ENCODE results near the gene ENC1. TPM values are rescaled to one million over a fixed set of nuclear protein-coding genes. Genes with fewer than 3 reads are reported as not detected.

The ENC1 gene
- total RNA-seq, 4 donors from 2014 or later, result 6.4 to 19.4 (median 13.0) TPM

DNA sequence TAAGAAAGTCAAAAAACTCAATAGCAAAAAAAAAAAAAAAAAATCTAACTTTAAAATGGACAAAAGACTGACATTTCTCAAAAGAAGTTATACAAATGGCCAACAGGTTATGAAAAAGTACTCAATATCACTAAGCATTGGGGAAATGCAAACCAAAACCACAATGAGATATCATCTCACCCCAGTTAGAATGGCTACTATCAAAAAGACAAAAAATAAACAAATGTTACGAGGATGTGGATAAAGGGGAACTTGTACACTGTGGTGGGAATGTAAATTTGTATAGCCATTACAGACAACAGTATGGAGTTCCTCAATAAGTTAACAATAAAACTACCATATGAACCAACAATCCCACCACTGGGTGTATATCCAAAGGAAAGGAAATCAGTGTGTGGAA is 37.2 kb downstream of the ENC1 start:
- Histone ChIP-seq H3K9me3 (no peaks in the 10 kb centered on the region), H3K27ac (no peak overlapping the region), H3K36me3 (no peaks in the 10 kb centered on the region), H3K27me3 (no peaks in the 10 kb centered on the region), H3K4me3 (no peak overlapping the region), H3K4me1 (no peaks in the 10 kb centered on the region)
- TF ChIP-seq, protein P1, sequence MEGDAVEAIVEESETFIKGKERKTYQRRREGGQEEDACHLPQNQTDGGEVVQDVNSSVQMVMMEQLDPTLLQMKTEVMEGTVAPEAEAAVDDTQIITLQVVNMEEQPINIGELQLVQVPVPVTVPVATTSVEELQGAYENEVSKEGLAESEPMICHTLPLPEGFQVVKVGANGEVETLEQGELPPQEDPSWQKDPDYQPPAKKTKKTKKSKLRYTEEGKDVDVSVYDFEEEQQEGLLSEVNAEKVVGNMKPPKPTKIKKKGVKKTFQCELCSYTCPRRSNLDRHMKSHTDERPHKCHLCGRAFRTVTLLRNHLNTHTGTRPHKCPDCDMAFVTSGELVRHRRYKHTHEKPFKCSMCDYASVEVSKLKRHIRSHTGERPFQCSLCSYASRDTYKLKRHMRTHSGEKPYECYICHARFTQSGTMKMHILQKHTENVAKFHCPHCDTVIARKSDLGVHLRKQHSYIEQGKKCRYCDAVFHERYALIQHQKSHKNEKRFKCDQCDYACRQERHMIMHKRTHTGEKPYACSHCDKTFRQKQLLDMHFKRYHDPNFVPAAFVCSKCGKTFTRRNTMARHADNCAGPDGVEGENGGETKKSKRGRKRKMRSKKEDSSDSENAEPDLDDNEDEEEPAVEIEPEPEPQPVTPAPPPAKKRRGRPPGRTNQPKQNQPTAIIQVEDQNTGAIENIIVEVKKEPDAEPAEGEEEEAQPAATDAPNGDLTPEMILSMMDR (IDR thresholded peaks at IDR 0.05), result no peak
- TF ChIP-seq EP300 (IDR thresholded peaks at IDR 0.05) (no peak), POLR2A (IDR thresholded peaks at IDR 0.05) (no peak), POLR2AphosphoS5 (IDR thresholded peaks at IDR 0.05) (no peak)
- WGBS, result 88% methylated on average over 1 of the region's 1 CpG
- DNase-seq (ENCODE audit: low spot score in 2 of 2), result no peak

DNA sequence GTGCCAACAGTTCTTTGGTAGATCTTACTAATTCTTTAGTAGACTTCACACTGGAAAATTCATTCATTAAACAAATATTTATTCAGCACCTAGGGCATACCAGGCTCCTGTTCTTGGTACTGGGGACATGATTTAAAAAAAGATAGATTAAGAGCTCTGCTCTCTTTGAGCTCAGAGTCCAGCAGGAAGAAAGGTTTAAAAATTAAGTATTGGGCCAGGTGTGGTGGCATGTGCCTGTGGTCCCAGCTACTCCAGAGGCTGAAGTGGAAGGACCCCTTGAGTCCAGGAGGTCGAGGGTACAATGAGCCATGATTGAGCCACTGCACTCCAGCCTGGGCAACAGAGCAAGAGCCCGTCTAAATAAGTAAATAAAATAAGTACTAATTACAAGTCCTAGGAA is 41.4 kb downstream of the ENC1 start:
- Histone ChIP-seq H3K4me1 (no peaks in the 10 kb centered on the region), H3K27me3 (no peaks in the 10 kb centered on the region), H3K9me3 (no peaks in the 10 kb centered on the region), H3K4me3 (no peak overlapping the region), H3K27ac (no peak overlapping the region), H3K36me3 (no peaks in the 10 kb centered on the region)
- 86% methylated on average over 2 of the region's 2 CpGs for WGBS
- DNase-seq (ENCODE audit: low spot score in 2 of 2), result no peak
- TF ChIP-seq, protein P1 (IDR thresholded peaks at IDR 0.05), result no peak
- TF ChIP-seq POLR2AphosphoS5 (IDR thresholded peaks at IDR 0.05) (no peak), EP300 (IDR thresholded peaks at IDR 0.05) (no peak), POLR2A (IDR thresholded peaks at IDR 0.05) (no peak)

DNA sequence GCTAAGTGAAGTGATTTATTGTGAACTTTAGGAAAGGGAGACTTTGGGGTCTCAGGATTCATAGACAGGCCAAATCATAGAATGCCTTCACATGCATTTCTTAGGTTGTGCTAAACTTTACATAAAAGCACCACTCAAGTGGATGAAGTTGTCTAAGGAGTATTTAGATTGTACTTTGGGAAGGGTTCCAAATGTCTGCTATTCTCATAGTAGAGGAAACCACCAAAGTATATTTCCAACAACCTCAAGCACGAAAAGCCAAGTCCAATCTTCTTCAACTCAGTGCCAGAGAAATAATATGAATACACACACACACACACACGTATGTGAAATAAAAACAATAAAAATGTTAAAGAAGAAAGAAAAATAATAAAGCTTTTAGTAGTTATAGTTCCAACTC is 41.8 kb downstream of the ENC1 start:
- no peak overlapping the region for H3K27ac ChIP-seq
- TF ChIP-seq POLR2A (IDR thresholded peaks at IDR 0.05) (no peak), POLR2AphosphoS5 (IDR thresholded peaks at IDR 0.05) (no peak), EP300 (IDR thresholded peaks at IDR 0.05) (no peak)
- TF ChIP-seq, protein P1 (IDR thresholded peaks at IDR 0.05), result no peak
- no peaks in the 10 kb centered on the region for H3K4me1 ChIP-seq
- H3K27me3 ChIP-seq, result no peaks in the 10 kb centered on the region
- 56% methylated on average over 2 of the region's 2 CpGs for WGBS
- H3K4me3 ChIP-seq, result no peak overlapping the region
- no peaks in the 10 kb centered on the region for H3K9me3 ChIP-seq
- DNase-seq (ENCODE audit: low spot score in 2 of 2), result no peak
- H3K36me3 ChIP-seq, result no peaks in the 10 kb centered on the region

DNA sequence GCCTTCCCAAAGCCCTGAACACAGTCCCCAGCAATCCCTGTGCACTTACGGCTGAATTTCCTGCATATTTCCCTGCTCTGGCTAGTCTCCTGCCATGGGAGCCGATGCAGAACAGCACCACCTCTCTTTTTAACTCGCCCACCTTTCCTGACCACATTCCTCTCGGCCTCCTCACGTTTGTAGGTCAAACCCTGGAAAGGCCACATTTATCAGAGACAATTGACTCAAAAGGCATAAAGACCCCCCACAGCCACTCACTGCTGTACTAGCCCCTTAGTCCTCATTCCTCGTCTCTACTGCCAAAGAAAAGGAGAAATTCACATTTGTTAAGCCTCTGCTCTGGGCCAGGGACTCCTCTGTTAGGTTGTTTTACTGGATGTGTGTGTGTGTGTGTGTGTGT is 43.6 kb downstream of the ENC1 start:
- Histone ChIP-seq H3K27ac (no peak overlapping the region), H3K27me3 (no peaks in the 10 kb centered on the region), H3K9me3 (no peaks in the 10 kb centered on the region), H3K36me3 (no peaks in the 10 kb centered on the region), H3K4me3 (no peak overlapping the region), H3K4me1 (no peaks in the 10 kb centered on the region)
- TF ChIP-seq EP300 (IDR thresholded peaks at IDR 0.05) (no peak), POLR2A (IDR thresholded peaks at IDR 0.05) (no peak), POLR2AphosphoS5 (IDR thresholded peaks at IDR 0.05) (no peak)
- TF ChIP-seq, protein P1 (IDR thresholded peaks at IDR 0.05), result no peak
- 84% methylated on average over 6 of the region's 6 CpGs for WGBS
- no peak for DNase-seq (ENCODE audit: low spot score in 2 of 2)

DNA sequence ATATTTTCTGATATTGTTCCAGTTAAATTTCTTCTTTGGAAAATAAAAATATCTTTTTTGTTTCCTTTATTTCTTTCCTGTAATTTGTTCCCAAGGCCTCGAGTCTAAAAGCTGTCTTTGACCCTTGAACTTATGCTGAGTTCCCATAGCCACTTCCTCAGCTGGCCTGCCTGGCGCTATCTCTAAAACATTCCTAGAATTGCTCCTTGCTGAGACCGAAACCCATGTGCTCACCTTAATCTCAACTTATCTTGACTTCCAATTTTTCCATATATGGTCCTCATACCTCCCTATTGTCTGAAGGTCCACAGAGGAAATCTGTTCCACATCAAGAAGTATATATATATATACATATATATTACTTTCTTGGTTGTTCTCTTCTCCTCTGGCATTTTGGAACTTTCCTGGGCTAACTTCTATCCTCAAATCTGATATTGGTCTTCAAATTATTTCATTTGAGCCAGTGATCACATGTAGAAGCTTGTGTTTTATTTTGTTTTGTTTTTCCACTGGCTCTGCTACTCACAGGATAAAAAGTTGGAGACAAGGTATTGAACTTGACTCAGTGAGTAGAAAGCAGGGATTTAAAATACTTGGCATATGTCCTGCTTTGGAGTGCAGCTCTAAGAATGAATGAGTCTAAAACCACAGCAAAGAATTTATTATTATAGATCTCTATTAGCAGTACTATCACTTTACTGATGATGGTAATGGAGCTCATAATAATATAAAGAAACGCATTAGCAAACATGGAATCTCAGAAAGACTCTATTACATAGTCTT is 45.2 kb downstream of the ENC1 start:
- no peak overlapping the region for H3K27ac ChIP-seq
- 81% methylated on average over 4 of the region's 4 CpGs for WGBS
- no peak for DNase-seq (ENCODE audit: low spot score in 2 of 2)
- TF ChIP-seq, protein P1 (IDR thresholded peaks at IDR 0.05), result no peak
- TF ChIP-seq EP300 (IDR thresholded peaks at IDR 0.05) (no peak), POLR2AphosphoS5 (IDR thresholded peaks at IDR 0.05) (no peak), POLR2A (IDR thresholded peaks at IDR 0.05) (no peak)
- no peaks in the 10 kb centered on the region for H3K4me1 ChIP-seq
- no peak overlapping the region for H3K4me3 ChIP-seq
- H3K27me3 ChIP-seq, result no peaks in the 10 kb centered on the region
- H3K9me3 ChIP-seq, result no peaks in the 10 kb centered on the region
- no peaks in the 10 kb centered on the region for H3K36me3 ChIP-seq

Measured in suprapubic skin (tissue), 4 donors.